AG08395 (cell line): Measurements from ENCODE around the gene SLC25A26.

Source experiments
- DNase-seq: peaks from one replicate; pipeline ENCODE4 v3.0.0; 2012; ENCODE audit warnings: mixed read lengths, low spot score

Gene SLC25A26

DNA sequence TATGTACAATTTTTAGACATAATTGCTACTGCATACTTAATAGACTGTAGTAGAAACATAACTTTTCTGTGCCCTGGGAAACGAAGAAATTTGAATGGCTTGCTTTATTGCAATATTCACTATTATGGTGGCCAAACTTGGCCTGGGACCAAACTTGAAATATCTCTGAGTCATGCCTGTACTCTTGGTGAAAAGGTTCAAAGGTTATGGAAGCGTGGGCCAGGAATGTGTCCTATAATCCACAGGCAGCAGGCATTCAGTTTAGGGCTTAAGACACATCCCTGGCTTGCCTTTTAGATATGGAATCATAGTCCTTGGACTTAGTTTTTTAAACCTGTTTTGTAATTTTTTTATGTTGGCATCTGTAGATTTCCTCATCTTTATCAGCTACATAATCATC is 155.8 kb downstream of the SLC25A26 start:
- no peak for DNase-seq

DNA sequence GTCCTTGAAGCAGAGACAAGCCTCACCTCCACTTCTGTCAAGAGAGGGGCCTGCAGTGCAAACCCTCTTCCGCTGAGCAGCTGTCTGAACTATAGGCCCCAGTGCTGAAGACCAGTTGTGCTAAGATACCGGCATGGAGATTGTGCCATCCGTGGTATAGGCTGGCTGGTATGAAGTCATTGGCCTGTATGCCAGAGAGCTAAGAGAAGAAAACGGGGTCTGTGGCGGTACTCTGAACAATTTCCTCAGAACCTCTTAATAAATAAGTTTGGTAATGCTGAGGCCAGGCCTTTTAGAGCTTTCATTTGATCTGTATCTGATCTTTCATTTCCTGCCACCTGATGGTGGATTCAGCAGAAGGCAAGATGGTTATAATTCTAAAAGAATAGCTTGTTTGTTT is 157.0 kb downstream of the SLC25A26 start:
- DNase-seq: no peak

DNA sequence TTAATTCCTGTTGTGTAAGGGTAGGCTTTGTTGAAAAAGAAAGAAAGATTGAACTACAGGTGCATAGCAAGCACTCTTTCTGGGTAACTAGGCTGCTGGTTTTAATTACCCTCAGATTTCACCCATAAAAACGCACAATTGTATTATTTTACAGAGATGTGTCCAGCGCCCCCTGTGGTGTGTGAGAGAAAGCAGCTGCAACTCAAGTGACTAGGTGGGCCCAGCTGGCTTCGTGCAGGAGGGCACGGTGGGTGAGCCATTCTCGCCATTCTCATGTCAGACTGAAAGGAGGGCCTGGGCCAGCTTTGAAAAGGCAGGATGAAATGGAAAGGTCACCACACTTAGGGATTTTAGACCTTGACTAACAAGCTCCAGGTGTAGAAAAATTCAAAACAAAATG is 157.5 kb downstream of the SLC25A26 start:
- DNase-seq: no peak

DNA sequence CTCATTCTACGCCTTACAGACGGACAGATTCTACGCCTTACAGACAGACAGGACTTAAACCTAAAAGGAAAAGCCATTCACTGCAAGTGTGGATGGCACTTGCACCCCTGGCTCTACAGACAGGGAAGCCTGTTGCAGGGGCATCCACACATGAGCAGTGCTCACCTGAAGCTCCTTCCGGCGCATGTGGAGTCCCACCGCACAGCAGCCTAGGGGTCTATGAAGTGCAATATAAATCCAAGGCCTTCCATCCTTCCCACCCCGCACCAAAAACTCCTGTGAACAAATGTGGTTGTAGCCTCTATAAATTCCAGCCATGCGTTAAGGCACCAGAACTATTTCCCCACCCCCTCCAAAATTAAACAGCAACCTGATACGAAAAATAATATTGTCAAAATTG is 158.8 kb downstream of the SLC25A26 start:
- no peak for DNase-seq

DNA sequence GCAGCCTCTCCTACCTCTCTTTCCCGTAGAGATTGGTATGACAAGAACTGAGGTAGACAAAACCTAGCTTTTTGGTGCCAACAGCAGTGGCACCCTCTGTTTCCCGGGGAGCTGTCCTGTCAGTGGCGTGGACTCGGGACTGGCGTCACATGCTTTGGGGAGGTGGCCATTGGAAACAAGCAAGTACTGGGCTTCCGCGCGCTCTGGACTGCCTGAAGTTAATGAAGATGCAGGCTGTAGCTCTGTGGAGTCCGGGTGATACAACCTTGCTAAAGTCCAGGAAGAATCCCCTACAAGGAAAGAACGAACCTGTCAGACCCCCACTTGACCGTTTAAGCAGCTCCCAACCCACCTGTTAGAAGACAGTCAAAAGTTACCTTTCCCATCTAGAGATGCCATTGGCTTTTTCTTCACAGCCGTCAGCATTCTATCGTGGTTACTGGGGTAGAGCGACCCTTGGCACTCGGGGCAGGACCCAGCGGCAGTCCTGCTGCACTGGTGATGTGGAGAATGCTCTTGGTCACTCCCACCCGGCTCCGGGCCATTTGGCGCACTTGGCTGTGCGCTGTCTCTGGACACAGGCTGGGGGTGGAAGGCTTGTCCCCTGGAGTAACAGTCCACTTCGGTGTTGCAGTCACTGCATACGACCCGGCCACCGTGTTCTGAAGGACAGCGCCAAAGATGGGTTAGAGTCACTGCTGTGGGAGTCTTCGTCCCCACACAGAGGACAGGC is 159.6 kb downstream of the SLC25A26 start:
- no peak for DNase-seq

DNA sequence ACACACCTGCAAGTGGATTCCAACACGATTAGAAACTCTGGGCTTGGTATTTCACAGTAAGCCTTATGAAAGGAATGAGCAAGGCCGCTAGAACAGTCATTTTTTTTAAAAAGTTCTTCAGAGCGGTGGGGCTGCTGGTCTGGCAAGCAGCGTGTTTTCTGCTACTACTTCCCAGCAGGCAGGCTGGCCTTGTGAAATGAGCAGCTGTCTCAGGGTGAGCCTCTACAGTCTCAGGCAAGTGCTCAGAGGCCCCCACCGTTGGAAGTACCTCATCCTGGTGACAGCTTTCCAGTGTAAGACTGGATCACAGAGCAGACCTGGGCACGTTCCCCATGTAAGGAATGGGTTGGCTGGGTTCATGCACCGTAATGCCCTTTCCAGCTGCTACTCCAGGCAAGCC is 160.8 kb downstream of the SLC25A26 start:
- DNase-seq: no peak

DNA sequence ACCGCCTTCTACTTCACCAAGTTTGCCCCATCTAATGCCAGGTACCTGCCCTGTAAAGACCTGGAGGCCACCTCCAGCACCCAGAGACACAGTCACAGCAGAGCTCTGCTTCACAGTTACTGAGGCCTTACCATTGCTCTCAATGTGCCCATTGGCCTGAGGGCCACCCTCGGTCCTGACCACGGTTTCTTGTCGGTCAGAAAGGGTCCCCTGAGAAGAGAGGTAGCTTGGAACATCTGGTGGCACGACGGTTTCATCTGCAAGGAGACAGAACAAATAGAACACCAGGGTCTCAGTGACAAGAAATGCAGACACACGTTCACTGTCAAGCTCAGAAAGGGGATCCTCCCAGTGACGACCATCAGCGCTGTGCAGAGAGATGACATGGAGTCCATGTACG is 161.3 kb downstream of the SLC25A26 start:
- DNase-seq: no peak

DNA sequence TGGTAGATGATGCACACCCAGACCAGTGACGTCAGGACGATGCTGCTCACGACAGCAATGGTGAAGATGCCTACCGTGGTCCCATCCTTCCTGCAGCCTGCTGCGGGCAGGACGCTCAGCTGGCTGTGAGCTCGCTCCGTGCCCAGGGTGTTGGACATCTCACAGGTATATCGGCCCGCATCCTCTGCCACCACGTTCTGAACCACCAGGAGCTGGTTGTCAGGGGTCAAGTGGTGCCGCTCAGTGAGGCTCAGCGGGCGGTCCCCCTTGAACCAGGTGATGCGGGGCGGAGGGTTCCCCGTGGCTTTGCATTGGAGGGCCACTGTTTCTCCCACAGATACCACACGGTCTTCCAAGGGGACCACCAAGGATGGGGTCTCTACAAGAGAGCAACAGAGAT is 162.2 kb downstream of the SLC25A26 start:
- no peak for DNase-seq

DNA sequence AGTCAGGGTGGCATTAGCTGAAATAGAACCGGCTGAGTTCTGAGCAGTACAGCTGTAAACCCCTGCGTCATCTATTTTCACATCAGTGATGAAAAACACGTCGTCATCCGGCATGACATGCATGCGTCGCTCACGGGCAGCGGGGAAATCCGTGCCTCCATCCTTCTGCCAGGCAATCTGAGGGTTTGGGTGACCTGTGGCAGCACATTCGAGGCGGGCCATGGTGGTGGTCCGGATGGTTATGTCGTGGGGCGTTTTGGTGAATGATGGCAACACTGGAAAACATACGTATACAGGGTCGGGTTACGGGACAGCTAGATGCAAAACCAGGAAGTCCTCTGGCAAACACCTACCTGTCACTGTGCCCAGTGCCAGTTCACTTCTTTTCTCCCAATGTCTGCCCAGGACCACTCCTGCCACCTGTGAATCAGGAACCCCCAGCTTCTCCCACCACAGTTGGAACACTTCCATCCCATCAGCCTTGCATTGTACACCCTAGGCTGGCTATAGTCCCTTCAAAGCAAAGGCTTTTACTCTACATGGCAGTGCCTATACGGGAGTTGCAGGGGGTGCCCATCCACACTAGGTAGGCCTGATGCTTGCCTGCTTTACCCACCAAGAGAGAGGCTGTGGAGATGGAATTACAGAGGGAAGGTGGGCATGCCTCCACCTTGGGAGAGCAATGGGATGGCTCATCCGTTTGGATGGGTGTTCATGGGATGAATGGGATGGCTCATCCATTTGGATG is 163.4 kb downstream of the SLC25A26 start:
- DNase-seq: no peak

DNA sequence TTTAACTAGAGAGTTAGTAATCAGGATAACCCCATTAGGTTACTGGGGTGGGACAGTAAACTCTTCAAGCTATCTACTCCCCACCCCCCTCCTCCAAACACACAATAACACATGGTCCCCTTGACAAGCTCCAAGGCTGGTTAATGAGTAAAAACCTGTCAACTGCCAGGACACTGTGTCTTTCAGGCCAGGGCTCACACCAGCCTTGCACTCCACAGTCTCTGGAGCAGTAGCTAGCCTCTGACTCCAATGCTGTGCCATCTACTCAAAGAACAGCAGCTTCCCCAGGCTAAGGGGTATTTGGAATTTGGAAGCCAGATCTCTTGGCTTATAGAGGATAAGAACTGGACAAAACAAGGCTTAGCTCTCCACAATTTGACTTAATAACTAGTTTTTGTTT is 164.3 kb downstream of the SLC25A26 start:
- no peak for DNase-seq

DNA sequence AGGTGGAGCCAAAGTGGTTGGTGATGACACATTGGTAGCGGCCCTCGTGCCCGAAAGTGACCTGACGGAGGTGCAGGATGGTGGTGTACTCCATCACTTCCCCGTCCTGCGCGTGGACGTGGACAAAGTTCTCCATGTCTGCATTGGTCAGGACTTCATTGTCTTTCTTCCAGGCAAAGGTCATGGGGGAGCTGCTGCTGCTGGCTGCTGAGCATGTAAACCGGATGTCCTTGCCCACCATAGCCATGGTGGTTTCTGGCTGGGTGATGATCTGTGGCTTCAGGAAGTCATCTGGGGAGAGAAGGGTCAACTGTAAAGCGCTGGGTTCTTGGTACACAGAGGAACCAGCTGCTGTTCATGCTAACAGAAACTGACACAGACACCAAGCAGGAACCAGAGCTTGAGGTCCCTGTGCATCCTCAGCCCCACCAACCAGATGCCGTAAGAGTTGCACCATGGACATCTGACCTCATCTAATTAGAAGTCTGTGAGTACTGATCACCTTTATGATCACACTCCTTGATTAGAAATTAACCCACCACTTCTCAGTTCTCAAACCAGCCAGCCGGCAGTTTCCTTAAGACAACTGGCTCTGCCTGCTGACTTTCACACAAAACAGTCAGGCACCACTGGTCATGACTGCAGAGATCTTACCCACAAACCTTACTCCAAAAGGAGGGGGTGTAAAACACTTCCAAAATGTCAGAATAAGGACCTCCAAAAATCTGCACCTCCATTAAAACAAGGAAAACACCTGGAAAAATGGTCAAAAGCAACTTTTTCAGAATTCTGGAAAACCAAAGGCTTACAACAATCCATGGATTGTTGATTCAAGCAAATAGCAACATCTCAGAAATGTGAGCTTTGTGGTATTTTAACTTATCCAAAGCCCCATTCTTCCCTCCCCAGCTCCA is 165.5 kb downstream of the SLC25A26 start:
- DNase-seq: no peak

DNA sequence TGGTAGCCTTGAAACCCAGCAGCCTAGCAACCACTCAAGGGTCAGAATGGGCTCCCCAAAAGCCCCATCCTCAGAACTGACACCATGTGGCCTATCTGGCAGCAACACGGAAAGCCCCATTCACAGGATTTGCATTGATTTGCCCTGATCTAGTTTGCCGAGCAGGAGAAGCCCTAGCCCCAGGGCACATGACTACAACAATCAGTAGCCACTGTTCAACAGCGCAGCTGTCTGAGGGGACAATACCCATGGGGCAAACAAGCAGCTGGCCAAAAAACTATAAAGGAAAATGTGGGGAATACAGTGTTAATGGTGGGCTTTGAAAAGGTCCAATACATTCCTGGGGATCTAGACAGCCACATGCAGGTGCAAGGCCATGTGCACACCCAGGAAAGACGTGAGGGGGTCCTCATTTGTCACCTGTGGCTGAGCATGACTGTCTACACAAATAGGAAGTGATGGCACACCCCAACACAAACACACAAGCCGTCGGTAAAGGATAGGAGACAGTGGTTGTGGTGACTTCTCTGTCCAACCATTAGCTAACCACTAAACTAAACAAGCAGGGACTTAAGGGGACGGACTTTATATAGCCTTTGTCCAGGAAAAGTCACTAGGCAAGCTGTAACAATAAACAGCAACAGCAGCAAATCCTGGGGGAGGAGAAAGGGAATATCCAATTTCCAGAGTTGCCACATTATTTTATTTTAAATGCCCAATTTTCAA is 166.3 kb downstream of the SLC25A26 start:
- DNase-seq: no peak

DNA sequence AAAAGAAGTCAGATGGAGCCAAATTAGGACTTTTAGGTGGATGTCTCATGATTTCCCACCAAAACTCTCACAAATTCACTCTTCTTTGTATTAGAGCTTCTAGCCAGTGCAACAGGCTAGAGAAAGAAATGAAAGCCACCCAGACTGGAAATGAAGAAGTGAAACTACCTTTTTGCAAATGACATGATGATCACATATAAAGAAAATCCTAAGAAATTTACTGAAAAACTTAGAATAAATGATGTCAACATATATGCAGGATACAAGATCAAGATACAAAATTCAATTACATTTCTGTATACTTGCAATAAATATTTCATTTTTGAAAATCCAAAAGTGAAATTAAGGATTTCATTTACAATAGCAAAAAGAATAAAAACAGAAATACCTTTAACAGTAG is 169.2 kb downstream of the SLC25A26 start:
- DNase-seq: no peak

DNA sequence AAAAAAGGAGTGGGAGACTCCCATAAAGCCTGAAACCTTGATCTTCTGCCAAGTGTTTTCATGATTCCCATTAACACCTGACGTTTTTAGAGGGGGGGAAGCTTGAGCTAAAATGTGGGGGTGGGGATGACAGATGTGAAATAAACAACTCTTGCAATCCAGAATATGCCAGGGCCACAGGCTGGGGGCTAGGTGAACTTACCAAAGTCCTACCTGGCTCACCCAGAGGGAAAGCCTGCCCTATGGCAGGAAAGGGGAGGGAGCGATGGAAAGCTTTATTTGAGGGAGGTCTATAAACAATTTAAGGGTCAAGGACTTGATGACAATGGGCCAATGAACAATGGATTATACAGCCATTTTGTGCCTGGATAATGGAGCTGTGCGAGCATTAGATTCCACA is 171.7 kb downstream of the SLC25A26 start:
- DNase-seq: no peak

DNA sequence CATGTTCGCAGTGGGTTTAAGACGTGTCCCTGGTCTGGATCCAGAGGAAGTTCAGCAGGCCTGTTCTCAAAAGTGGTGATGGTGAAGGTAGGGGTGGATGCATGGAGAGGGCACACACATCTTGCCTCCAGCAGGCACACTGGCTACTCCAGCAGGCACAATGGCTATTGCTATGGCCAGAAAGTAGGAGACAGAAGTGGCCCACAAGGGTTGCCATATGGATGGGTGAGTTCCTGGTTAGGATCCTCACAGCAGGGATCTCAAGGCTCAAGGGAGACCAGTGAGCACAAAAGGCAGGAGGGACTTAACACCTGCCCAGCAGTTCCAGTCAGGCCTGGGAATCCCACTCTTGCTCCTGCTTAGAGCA is 172.1 kb downstream of the SLC25A26 start:
- DNase-seq: no peak

DNA sequence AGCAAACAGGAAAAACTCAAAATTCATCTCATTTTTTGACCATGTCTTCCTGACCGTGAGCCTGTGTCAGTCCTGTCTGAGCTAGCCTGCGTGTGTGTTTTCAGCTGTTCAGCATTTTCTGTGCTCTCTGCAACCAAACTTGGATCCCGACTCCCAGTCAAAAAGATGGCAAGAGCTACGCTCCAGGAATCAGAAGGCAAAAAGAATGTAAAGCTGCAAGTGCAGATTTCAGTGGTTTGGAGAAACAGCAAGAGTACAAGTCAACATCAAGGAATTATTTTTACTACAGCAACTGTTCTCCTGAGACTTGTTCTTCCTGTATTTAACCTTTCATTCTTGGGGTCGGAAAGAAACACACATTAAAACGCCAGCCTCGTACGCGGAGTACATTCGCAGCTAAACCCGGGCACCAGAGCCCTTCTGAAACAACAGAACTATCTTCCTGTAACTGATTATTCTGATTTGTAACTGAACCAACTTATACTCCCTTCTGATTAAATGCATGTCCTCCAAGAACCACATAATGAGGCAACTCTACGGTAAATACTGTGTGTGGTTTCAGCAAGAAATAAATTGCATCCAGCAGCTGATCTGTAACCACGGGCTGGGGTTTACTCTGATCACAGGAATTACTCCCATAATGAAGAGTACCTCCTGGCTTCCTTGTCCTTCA is 172.7 kb downstream of the SLC25A26 start:
- no peak for DNase-seq

DNA sequence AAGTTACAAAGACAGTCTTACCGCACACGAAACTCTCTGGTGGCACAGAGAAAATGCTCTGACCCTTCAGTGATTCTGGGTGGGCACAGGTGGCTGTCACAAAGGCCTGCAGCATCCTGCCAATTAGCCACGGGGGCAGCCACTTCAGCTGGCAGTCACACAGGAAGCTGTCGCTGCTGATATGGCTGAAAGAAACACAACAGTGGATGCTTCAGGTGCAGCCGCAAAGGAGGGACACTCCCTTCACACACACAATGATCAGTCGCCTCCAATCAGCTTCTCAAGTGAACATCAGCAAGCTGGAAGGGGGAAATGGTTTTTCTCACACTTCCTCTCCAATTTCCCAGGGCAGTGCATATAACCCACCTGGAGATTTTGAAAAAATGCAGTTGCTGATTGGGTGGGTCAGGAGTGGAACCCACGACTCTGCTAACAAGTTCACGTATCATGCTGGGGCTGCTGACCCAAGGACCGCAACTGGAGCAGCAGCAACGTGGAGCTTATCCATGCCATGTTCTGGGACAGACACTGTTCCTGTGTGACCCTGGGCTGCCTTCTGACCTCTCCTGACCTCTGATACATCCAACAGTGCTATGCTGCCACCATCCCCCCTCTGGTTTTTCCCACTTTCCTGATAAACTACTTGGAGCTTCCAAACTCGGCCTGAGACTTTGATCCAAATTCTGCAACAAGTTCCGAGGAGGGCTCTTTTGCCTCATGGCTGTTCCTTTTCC is 173.4 kb downstream of the SLC25A26 start:
- no peak for DNase-seq

DNA sequence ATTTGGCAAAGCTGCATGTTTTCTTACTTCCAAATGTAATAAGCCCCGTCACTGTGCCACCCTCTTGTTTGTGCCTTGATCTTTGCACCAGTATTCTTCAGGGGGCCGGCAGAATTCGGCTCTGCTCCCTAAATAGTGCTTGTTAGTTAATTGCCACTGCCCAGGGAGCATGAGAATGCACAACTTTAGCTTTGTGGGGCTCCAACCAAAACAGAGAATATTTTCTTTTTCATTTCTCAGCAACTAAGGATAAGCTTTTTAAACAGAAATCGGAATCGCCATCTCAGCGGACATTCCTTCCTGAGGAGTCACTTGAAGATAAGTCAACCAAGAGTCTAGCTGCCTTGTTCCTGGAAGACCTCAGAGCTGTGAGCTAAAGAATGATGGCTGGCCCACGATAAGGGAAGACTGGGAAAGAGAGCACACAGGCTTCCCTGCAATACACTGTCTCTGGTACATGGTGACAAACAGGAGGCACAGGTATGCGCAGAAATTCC is 174.0 kb downstream of the SLC25A26 start:
- no peak for DNase-seq

DNA sequence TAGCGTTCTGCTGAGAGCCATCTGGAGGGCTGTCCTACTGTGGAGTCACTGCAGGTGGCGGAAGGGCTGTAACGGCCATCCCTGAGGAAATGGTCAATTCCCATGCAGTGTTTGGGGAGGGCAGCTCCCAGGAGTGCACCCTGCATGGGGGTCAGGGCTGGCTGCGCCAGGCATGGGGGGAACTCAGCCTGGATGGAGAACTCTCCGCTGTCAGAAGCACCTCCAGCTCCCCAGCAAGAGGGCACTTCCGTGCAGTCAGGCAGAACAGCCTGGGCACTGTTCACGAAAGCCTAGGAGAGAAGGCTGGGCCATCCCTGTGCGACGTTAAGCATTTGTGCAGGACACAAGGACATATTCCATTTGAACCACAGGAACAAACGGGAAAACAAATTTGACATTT is 174.8 kb downstream of the SLC25A26 start:
- no peak for DNase-seq

DNA sequence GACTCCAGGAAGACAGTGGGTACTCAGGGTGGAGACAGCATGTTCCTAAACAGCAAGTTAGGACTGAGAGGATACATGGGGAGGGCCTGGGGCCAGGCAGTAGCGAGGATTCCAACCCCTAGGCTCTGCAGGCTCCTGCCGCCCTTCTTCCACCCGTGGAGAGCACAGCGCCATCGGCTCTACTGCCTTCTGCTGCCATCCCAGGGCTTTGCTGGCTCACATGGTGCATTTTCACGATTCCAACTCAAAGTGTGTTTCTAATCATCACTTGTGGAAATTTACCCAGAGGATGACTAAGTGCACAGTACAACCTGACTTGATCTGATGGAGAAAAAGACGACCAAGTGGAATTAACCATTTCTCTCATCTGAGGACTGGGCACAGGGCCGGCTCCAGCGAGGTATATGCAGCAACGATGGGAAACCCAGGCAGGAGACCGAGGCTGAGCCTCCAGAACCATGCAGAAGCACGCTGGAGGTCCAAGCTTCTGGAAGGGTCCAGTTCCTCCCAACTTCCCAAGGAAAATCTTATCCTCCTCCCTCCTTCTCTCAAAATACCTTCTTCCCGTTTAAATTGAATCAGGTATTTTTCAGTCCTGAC is 175.5 kb downstream of the SLC25A26 start:
- peak; percentile 40 for DNase-seq
